ENCODE results near the gene CHN2.

CHN2 gene

GRCh38 chr7:29229066-29229465 lies 34.5 kb downstream of the CHN2 start:
- DNase-seq = no peak

DNA sequence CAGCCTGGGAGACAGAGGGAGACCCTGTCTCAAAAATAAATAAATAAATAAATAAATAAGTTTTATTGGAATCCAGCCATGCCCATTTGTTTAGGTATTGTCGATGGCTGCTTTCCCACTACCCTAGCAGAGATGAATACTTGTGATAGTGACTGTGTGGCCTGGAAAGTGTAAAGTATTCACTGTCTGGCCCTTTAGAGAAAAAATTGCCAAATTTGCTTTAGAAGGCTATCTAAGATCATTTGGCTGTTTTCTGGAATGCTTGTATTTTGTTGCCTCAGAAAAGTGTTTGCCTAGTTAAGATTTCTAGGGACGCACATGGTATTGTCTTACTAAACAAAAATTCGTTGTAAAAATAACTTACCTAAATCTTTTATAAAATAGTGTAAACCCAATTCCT lies 35.4 kb downstream of the CHN2 start:
- DNase-seq = no peak

- DNase-seq = no peak
Measured at GRCh38 chr7:29230871-29231345, 36.3 kb downstream of the CHN2 start.

DNA sequence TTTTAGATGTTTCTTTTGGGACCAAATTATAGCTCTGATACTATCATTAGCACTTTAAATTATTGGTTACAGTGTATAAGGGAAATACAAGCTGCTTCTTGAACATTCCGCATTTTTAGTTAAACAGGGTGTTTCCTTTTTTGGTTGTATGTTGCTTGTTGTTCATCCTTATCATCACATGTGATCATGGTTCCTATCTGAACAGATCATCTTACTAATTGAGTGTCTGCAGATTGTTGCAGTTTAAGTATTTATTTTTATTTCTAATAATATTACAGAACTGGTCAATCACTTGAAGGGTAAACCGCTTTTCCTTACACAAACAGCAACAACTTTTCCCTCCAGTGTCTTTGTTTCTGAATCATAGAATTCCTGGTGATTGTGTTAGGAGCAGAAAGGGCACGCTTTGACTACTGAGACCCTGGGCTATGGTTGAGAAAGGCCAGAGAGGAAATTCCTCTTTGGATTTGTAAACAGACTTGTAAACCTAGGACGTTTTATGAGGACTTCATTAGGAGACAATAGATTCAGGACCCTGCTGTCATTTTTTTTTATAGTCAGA lies 37.2 kb downstream of the CHN2 start:
- no peak for DNase-seq

GRCh38 chr7:29234438-29234837 lies 39.9 kb downstream of the CHN2 start:
- no peak for DNase-seq

- no peak for DNase-seq
Measured at GRCh38 chr7:29236071-29236580, 41.6 kb downstream of the CHN2 start.

DNA sequence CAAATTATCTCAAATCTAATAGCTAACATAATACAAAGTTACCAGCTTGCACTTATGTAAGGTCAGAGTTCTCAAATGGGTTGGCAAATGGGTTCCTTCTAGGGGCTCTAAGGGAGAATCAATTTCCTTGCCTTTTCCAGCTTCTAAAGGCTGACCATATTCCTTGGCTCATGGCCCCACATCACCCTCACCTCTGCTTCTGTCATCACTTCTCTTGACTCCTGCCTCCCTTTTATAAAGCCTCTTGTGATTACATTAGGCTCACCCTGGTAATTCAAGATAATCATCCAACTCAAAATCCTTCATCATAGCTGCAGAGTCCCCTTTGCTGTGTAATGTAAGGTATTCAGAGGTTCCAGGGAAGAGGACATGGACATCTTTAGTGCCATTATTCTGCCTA lies 42.1 kb downstream of the CHN2 start:
- no peak for DNase-seq

- DNase-seq = no peak
Measured at GRCh38 chr7:29237489-29237888, 42.9 kb downstream of the CHN2 start.

DNA sequence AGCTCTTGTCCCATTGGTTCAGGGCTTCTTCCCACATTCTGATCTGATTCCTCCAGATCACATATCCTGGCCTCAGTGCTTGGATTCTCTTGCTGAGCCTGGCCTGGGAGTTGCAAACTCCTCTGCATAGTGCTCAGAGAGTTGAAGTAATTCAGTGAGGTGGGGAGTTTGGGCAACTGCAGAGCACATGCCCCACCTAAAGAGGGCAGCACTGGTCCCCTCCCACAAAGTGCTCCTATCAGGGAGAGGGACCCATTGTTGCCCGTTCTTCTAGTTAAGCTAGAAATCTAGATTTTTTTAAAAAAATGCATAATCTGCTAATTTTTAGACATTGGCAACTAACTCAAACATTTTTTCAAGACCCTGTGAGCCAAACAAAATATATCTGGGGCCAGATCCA lies 45.1 kb downstream of the CHN2 start:
- no peak for DNase-seq

DNA sequence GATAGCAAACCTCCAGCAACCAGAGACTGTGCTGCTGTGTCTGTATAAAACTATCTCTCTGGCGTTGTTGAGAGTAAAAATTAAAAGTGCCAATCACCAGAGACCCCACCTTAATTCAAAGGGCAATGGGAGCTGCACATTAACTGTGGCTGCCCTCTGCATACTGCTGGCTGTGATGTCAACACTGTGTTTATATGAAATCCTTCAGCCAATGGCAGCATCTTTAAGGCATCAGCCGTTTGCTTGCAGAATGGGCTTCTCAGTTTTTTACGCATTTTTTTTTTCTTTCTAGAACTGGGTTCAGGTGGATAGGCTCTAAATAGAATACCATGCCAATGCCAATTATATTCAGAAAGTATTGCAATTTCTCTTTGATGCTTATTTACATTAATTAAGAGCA lies 47.7 kb downstream of the CHN2 start:
- DNase-seq = no peak

DNA sequence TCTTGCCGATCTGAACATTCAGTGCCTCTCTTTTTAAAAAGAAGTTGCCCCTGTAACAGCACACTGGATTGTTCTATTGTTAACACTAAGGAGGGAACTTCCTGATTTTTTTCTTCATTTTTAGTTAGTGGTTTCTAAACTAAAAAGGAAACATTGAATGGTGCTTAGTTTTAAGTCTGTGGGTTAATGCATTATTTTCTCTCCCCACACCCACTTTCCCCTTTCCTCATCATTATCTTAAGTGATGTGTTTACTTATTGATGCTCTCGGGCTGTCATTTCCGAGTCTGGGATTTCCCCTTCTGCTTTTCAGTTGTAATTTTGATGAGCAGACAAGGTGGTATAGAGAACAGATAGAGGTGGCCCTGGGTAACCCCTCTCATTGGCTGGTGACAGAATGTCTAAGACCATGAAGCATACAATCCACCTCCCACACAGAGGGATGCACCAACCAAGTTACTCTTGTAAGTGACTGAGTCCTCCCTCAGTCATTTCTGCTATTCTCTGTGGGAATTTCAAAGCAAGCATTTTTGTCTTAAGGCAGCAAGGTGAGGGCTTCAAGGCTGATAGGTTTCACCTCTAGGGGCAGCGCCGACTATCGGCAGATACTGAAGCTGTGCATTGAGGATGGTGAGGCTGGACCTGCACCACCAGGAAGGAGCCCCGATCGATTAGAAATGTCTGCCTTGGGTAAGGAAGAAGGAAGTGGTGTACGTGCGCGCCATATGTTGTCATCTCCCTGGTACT lies 49.5 kb downstream of the CHN2 start:
- DNase-seq = no peak

- no peak for DNase-seq
Measured at GRCh38 chr7:29247224-29247962, 52.8 kb downstream of the CHN2 start.

GRCh38 chr7:29247963-29248236 lies 53.3 kb downstream of the CHN2 start:
- no peak for DNase-seq

GRCh38 chr7:29248713-29249382 lies 54.3 kb downstream of the CHN2 start:
- no peak for DNase-seq

DNA sequence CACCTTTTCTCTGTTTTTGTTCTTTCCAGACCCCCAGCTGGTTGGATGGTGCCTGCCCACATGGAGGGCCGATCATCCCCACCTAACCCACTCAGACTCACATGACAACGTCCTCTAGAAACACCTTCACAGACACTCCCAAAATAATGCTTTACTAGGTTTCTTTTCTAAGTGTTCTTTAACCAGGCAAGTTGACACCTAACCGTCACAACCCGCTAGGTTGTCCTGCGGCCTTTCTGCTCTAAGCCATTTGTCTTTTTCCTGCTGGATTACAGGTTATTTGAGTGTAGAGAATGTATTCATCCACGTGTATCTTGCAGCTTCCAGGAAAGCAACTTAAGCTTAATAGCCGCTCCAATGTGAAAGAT lies 54.8 kb downstream of the CHN2 start:
- DNase-seq = no peak

GRCh38 chr7:29249860-29250259 lies 55.3 kb downstream of the CHN2 start:
- no peak for DNase-seq

- DNase-seq = no peak
Measured at GRCh38 chr7:29253225-29253624, 58.6 kb downstream of the CHN2 start.

DNA sequence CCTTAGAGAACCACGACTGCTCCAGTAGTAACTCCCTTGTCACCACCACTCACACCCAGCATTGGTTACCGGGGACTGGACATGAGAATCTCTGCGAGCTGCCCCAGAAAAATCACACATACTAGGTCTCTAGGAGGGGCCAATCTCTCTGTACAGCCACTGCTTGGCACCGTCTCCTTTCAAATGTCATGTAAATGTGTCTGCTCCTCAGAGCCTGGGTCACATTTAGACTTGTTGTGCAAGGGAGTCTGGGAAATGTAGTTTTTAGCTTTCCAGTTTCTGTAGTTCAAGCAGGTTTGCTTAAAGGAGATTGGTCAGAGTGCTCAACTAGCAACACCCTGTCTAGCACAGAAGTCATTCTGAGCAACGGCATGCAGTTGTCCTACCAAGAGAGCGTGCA lies 60.0 kb downstream of the CHN2 start:
- DNase-seq = no peak

GRCh38 chr7:29255199-29255878 lies 60.8 kb downstream of the CHN2 start:
- no peak for DNase-seq

DNA sequence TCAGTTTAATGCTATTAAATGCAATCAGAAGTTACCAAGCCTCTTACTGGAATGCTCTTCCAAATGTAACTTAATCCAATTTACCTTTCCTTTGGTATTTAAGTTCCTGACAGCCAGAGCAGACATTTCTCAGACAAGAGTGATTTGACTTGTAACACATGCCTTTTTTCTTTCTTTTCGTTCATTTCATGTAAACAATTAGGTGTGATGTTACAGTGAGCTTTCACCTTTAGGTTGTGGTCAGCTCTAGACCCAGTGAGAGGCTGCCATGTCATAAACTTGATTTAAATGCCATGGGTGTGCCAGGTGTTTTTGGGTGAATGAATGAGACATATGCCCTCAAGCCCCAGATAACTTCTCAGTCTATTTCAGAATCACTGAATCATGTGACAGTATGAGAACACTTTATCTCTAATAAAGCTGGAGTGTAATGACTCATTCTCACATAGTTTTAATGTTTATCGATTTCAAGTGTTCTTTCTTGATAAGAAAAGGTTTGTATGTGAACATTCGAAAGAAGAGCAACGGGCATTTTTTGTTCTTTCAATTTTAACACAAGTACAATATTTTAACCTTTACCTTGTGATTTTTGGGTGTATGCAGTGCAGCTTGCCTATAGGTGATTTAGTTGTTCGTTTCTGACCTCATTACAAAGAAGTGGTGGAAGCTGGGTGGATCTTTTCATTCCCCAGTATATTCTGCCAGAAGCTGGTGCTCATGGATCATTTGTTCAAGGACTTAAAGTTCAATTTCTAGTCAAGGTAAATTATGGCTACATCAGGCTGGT lies 61.5 kb downstream of the CHN2 start:
- no peak for DNase-seq

- DNase-seq = no peak
Measured at GRCh38 chr7:29256693-29257002, 62.1 kb downstream of the CHN2 start.

GRCh38 chr7:29258951-29259350 lies 64.4 kb downstream of the CHN2 start:
- no peak for DNase-seq

Measured in fibroblast of skin of back (primary cell).